Thoracic aorta (tissue), 2 donors: Measurements from ENCODE around the gene RUNX2. TPM values are rescaled to one million over a fixed set of nuclear protein-coding genes. Genes with fewer than 3 reads are reported as not detected.

Experiments used
- ATAC-seq: fragments of 150-250 bp; one replicate; pipeline ENCODE4 v1.8.0; 2017; ENCODE audit warnings: low read depth; ENCODE audit not compliant: insufficient number of reproducible peaks, low FRiP score
- DNase-seq: peaks from one replicate; pipeline ENCODE4 v3.0.0-alpha.2; 2020; ENCODE audit warnings: low spot score
- H3K27ac ChIP-seq, 2 donors: fragments of 200-600 bp; sonication (generic); 1 replicate in 1 of 2; 2 replicates in 1 of 2; pipeline ENCODE4 v1.5.1; 2016; ENCODE audit warnings: mild to moderate bottlenecking in 2 of 2, moderate library complexity in 2 of 2
- H3K27me3 ChIP-seq: fragments of 200-600 bp; sonication (generic); replicated peaks from 2 replicates; pipeline ENCODE4 v1.6.0; 2016; ENCODE audit warnings: mild to moderate bottlenecking; ENCODE audit not compliant: insufficient read depth
- H3K36me3 ChIP-seq: fragments of 200-600 bp; sonication (generic); one replicate; pipeline ENCODE4 v1.5.1; 2016
- H3K4me1 ChIP-seq, 2 donors: fragments of 200-600 bp; sonication (generic); 1 replicate in 1 of 2; 2 replicates in 1 of 2; pipeline versions ENCODE4 v1.5.1 to v1.6.0; 2016; ENCODE audit warnings: low read depth in 2 of 2, mild to moderate bottlenecking in 1 of 2; ENCODE audit not compliant: control insufficient read depth in 1 of 2
- H3K4me3 ChIP-seq: fragments of 200-600 bp; sonication (generic); 2 replicates; pipeline ENCODE4 v1.5.1; 2016; ENCODE audit warnings: mild to moderate bottlenecking
- H3K9me3 ChIP-seq: fragments of 200-600 bp; sonication (generic); 2 replicates; pipeline ENCODE4 v1.5.1; 2016
- total RNA-seq, 2 donors: library from RNA; depleted of rRNA; stranded (reverse); fragments of >200 nt; gene quantifications; one replicate each; pipeline versions ENCODE4 v1.1.0 to v1.2.3, GENCODE V29; 2016
- TF ChIP-seq, protein P1 (sequence below): fragments of 200-600 bp; sonication (generic); IDR thresholded peaks from one replicate; pipeline ENCODE4 v1.5.1; 2019; ENCODE audit warnings: antibody characterized with exemption

RUNX2 gene
- total RNA-seq, 2 donors from 2014 or later = 3.2 to 7.9 TPM

DNA sequence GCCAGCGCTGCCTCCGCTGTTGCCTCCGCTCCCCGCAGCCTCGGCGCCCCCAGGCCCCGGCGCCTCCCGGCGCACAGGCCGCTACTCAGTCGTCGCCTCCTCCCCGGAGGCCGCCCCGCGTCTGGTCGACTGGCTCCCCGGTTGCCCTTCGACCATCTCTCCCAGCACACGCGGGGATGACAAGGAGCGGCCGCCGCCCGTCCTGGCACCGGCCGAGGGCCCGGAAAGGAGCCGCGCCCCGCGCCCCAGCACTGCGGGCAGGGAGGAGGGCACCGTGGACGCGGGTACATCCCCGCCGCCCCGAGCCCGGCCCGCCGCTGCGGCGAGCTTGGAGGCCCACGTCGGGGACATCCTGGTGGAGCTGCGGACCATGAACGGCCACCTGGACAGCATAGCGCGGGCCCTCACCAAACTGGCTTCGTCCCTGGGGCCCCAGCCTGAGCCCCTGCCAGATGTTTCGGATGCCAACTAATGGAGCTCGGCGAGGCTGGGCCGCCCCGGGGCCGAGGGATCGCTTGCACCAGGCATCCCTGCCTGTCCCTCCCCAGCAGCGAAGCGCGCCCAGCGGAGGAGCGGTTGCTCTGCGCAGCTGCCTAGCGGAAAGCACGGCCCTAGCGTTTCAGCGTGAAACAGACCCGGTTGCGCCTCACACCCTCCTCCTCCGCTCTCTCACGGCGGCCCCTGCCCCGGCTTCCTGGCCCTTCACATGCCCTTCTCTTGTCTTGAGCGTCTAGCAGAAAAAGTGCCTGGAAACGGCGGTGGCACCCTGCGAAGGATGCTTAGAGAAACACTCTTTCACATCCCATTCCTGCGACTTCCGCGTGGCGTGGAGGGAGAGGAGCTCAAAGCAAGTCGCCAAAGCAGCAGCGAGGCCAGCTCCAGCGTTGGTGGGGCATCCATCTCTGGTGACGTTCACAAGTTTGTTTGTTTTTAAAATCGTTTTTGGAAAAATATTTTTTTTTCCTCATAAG, 335.4 kb downstream of the RUNX2 start:
- Histone ChIP-seq H3K36me3 (no peaks in the 10 kb centered on the region), H3K4me1 (peaks cover 0 to 12% of the 10 kb centered on the region in 2 donors), H3K4me3 (peak overlapping the region; percentile 58), H3K27ac (no peak overlapping the region), H3K27me3 (no peaks in the 10 kb centered on the region), H3K9me3 (no peaks in the 10 kb centered on the region)
- TF ChIP-seq, protein P1, sequence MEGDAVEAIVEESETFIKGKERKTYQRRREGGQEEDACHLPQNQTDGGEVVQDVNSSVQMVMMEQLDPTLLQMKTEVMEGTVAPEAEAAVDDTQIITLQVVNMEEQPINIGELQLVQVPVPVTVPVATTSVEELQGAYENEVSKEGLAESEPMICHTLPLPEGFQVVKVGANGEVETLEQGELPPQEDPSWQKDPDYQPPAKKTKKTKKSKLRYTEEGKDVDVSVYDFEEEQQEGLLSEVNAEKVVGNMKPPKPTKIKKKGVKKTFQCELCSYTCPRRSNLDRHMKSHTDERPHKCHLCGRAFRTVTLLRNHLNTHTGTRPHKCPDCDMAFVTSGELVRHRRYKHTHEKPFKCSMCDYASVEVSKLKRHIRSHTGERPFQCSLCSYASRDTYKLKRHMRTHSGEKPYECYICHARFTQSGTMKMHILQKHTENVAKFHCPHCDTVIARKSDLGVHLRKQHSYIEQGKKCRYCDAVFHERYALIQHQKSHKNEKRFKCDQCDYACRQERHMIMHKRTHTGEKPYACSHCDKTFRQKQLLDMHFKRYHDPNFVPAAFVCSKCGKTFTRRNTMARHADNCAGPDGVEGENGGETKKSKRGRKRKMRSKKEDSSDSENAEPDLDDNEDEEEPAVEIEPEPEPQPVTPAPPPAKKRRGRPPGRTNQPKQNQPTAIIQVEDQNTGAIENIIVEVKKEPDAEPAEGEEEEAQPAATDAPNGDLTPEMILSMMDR = no peak
- no peak for ATAC-seq
- no peak for DNase-seq

DNA sequence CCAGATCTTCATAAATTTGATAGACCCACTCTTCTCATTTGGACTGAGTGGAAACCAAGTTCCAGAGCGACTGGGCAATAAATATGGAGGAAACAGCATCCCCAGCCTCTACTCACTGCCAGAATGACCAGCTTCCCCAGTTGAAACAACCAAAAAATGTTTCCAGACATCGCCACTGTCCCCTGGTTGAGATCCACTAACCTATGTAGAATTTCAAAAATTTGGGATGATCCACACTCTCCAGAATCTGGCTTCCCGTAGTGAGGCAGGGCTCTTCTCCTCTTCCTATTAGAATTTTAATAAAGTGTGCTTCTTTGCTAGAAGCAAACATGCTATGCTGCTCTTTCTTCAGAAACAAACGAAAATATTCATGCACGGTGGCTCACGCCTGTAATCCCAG, 336.6 kb downstream of the RUNX2 start:
- Histone ChIP-seq H3K9me3 (no peaks in the 10 kb centered on the region), H3K4me3 (no peak overlapping the region), H3K4me1 (peaks cover 0 to 12% of the 10 kb centered on the region in 2 donors), H3K27ac (no peak overlapping the region), H3K36me3 (no peaks in the 10 kb centered on the region), H3K27me3 (no peaks in the 10 kb centered on the region)
- DNase-seq (no peak), ATAC-seq (no peak)
- TF ChIP-seq, protein P1 = no peak

DNA sequence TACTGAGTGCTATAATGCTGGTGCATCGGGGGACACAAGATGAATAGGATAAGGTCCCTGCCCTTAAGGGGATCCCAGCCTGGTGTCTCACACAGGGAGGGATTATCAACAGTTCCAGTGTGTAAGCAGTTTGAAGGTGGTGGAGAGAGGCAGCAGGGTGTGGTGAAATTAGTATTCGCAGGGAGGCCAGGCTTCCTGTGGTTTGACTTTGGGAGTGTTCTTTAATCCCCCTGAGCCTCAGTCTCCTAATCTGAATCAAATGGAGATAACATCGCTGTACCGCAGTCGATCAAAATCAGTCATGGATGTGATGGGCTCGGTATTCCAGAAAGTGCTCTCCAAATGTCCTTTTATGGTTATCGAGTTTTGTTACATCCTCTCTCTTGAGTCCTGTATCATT, 337.7 kb downstream of the RUNX2 start:
- Histone ChIP-seq H3K9me3 (no peaks in the 10 kb centered on the region), H3K4me1 (peaks cover 0 to 12% of the 10 kb centered on the region in 2 donors), H3K4me3 (no peak overlapping the region), H3K27ac (no peak overlapping the region), H3K36me3 (no peaks in the 10 kb centered on the region), H3K27me3 (no peaks in the 10 kb centered on the region)
- TF ChIP-seq, protein P1 = no peak
- no peak for ATAC-seq
- DNase-seq = no peak

DNA sequence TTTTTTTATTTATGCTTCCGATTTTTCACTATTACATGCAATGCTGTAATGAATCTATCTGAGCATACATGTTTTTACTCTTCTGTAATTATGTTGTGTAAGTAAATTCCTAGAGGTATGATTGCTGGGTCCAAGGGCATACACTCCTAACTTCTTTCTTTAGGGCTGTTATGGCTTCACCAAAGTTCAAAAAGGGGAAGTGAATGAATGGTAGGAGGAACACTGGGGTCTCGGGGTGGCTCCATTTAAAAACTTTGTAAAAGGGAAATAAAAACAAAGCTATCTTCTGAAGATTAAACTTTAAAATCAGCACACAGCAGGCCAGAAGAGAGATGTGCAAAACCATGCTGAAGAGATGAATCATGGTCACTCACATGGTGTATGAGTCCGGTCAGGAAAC, 338.7 kb downstream of the RUNX2 start:
- no peaks in the 10 kb centered on the region for H3K9me3 ChIP-seq
- peaks cover 0 to 12% of the 10 kb centered on the region in 2 donors for H3K4me1 ChIP-seq
- TF ChIP-seq, protein P1 = no peak
- H3K27ac ChIP-seq = no peak overlapping the region
- H3K4me3 ChIP-seq = no peak overlapping the region
- ATAC-seq (no peak), DNase-seq (no peak)
- H3K27me3 ChIP-seq = no peaks in the 10 kb centered on the region
- H3K36me3 ChIP-seq = no peaks in the 10 kb centered on the region

DNA sequence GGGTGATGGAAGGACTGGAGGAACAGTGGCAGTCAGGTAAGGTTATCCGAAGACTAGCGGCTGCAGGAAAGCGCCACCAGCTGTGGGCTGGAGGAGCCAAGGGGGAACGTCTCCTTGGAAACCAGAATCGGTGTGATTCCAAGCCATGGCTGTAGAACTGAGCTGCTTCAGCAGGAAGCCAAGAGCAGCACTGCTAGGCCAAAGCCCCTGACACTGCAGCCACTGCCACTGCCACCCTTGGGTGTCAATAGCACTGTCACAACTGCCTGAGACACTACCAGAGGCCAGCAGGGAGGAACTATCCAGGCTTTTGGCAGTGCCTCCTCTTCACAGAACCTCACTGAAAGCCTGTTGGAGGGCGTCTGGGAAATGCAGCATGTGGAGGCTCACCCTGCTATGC, 339.2 kb downstream of the RUNX2 start:
- Histone ChIP-seq H3K4me3 (no peak overlapping the region), H3K36me3 (no peaks in the 10 kb centered on the region), H3K4me1 (peaks cover 0 to 12% of the 10 kb centered on the region in 2 donors), H3K9me3 (no peaks in the 10 kb centered on the region), H3K27me3 (no peaks in the 10 kb centered on the region), H3K27ac (no peak overlapping the region)
- TF ChIP-seq, protein P1 = no peak
- DNase-seq = no peak
- ATAC-seq = no peak
